Right lobe of liver (tissue), 4 donors: ENCODE measurements around the gene KRT71.
"Not testable (repeated sequence)": the region's sequence is repeated elsewhere in the genome, so short reads cannot be mapped to it uniquely, and the experiment has no call there.

Experiments used
- CTCF ChIP-seq, 4 donors: fragments of 200-600 bp in 3 of 4; fragments of 450-650 bp in 1 of 4; IDR thresholded peaks; one replicate each; pipeline versions ENCODE4 v1.5.1 to v1.8.0; 2016 to 2022; ENCODE audit warnings: antibody characterized with exemption in 4 of 4, mild to moderate bottlenecking in 2 of 4
- POLR2A ChIP-seq: fragments of 450-650 bp; IDR thresholded peaks from one replicate; pipeline ENCODE4 v1.6.1; 2017; ENCODE audit warnings: antibody characterized with exemption, mild to moderate bottlenecking
- donor health status: DM: no; HTN: no; CAD: no.
- donor health status: DM: no; HTN: no; CAD: no.
- donor health status: DM: no; HTN: yes; CAD: no.

DNA sequence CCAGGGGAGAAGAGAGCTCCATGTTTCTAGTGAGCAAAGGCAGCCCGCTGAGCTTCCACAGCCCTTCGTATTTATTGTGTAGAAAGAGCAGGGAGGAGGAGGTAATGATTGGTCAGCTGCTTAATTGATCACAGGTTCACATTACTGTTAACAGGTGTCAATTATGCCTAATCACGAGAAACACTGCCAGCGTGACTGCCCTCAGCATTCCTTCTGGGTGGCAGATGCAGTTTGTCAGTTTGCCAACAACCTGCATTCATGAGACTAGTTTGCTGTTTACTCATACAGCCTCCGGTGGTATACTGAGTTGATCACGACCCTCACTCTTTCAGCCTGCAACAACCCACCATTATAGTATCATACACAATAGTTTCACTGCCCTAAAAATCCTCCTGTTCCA lies 52.4 kb downstream of the KRT71 start:
- not testable (repeated sequence) for TF ChIP-seq CTCF (IDR thresholded peaks at IDR 0.05); POLR2A
